ENCODE measurements around the gene NT5DC3.

- TF ChIP-seq CTCF (IDR thresholded peaks at IDR 0.05) (no peak), POLR2A (IDR thresholded peaks at IDR 0.05) (no peak), EP300 (IDR thresholded peaks at IDR 0.05) (peak in 1 of 2 donors; percentile 21)
These were observed 40.9 kb downstream of the NT5DC3 start for GRCh38 chr12:103799857-103800771.

Measured in tibial nerve (tissue), 4 donors.